Activated naive CD8-positive, alpha-beta T cell treated with anti-CD3 and anti-CD28 coated beads, Interleukin-2, amount 10 ng/mL, durations not matched to agents 7 days and 5 days (primary cell): Measurements from ENCODE around the gene FAM78A. TPM values are rescaled to one million over a fixed set of nuclear protein-coding genes. Genes with fewer than 3 reads are reported as not detected.
A peak's percentile ranks its signal among the peaks of the same experiment; 100 is the strongest.
"Not testable (repeated sequence)": the region's sequence is repeated elsewhere in the genome, so short reads cannot be mapped to it uniquely, and the experiment has no call there.

Experiments
- ATAC-seq: fragments of 150-1000 bp; cut with Tn5 transposase; one replicate; pipeline ENCODE4 v1.10.0; 2021; ENCODE audit warnings: low read depth, moderate library complexity
- POLR2A ChIA-PET: fragments of 350-600 bp; sonication (Branson Sonifier 250); formaldehyde crosslinking; loops from one replicate; lab custom pipeline; 2021; ENCODE audit warnings: antibody characterized with exemption; lab: Charles Lee
- DNase-seq: peaks from one replicate; pipeline ENCODE4 v3.0.0; 2021
- H3K27ac Mint-ChIP-seq: one replicate; pipeline ENCODE4 v1.8.0; 2022; ENCODE audit warnings: mild to moderate bottlenecking, mixed read lengths
- H3K27me3 Mint-ChIP-seq: one replicate; pipeline ENCODE4 v1.8.0; 2022; ENCODE audit warnings: mild to moderate bottlenecking, moderate library complexity, mixed read lengths
- H3K36me3 Mint-ChIP-seq: one replicate; pipeline ENCODE4 v1.8.0; 2021; ENCODE audit warnings: mild to moderate bottlenecking, mixed read lengths
- H3K4me1 Mint-ChIP-seq: one replicate; pipeline ENCODE4 v1.8.0; 2021; ENCODE audit warnings: mixed read lengths
- H3K4me3 Mint-ChIP-seq: one replicate; pipeline ENCODE4 v1.8.0; 2022; ENCODE audit warnings: mild to moderate bottlenecking, moderate library complexity, mixed read lengths
- H3K9me3 Mint-ChIP-seq: one replicate; pipeline ENCODE4 v1.8.0; 2021; ENCODE audit warnings: mixed read lengths
- total RNA-seq, 2 experiments: library from RNA; stranded (reverse); gene quantifications; one replicate each; pipeline ENCODE4 v1.2.3, GENCODE V29; 2021

FAM78A gene
- total RNA-seq, 2 experiments from 2014 or later = 102 to 104 TPM

- DNase-seq (no peak), ATAC-seq (no peak)
- Mint-ChIP-seq H3K4me3 (no peak overlapping the region), H3K36me3 (peaks cover 11% of the 10 kb centered on the region), H3K27ac (no peak overlapping the region), H3K9me3 (peaks cover 5% of the 10 kb centered on the region), H3K27me3 (peaks cover 2% of the 10 kb centered on the region), H3K4me1 (peaks cover 6% of the 10 kb centered on the region)
- POLR2A ChIA-PET = interaction anchor here (0.6 to 1.6 kb wide), 2 partner anchors 10 to 61 kb away, joined by 5 to 6 read pairs; no protein-coding TSS in a partner anchor
Measured at GRCh38 chr9:131246618-131247017, 29.7 kb downstream of the FAM78A start.

GRCh38 chr9:131244331-131244730 lies 32.0 kb downstream of the FAM78A start:
- H3K27me3 Mint-ChIP-seq, H3K9me3 Mint-ChIP-seq, ATAC-seq, POLR2A ChIA-PET, H3K4me3 Mint-ChIP-seq, DNase-seq, H3K27ac Mint-ChIP-seq: not testable (repeated sequence)
- peaks cover 11% of the 10 kb centered on the region for H3K36me3 Mint-ChIP-seq
- peaks cover 10% of the 10 kb centered on the region for H3K4me1 Mint-ChIP-seq

DNA sequence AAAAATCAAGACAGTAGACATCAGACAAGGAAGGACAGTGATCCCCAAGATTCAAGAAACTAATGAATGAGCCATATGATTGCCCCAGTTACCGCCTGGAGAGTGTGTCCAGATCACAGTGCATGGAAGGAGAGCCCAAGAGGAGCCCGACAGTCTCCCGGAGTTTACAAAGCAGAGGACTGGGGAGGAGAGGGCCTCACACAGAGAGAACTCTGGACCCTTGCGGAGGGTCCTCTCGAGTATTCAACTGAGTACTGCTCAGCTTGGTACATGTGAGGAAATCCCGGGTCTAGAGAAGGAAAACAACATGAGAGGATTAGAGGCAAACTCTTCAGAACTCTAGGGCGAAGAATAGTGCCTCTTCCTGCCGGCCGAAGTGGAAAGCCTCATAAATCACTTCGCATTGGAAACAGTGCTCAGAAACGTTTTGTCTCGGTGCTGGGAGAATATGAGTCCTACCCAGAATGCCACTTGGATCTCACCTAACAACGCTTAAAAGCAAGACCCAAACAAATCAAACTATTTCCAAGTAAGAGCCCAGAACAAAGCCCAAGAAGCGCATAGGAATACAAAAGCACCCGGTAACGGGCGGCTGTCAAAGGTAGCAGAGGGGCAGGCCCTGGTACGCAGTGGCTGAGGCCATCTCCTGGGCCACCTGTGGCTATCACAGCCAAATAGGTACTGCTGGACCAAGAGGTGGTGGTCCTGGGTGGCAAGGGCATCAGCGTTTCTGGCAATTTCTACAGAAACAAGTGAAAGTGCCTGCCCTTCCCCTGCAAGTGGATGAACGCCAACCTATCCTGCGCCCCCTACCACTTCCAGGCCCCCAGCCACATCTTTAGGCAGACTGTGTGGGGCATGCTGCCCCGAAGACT lies 36.0 kb downstream of the FAM78A start:
- ATAC-seq = no peak
- POLR2A ChIA-PET = interaction anchor here (4.5 to 6.1 kb wide), 3 partner anchors 11 to 31 kb away, joined by 62 to 110 read pairs (median 79); partner anchors contain the start of gene FAM78A
- no peak overlapping the region for H3K27ac Mint-ChIP-seq

DNA sequence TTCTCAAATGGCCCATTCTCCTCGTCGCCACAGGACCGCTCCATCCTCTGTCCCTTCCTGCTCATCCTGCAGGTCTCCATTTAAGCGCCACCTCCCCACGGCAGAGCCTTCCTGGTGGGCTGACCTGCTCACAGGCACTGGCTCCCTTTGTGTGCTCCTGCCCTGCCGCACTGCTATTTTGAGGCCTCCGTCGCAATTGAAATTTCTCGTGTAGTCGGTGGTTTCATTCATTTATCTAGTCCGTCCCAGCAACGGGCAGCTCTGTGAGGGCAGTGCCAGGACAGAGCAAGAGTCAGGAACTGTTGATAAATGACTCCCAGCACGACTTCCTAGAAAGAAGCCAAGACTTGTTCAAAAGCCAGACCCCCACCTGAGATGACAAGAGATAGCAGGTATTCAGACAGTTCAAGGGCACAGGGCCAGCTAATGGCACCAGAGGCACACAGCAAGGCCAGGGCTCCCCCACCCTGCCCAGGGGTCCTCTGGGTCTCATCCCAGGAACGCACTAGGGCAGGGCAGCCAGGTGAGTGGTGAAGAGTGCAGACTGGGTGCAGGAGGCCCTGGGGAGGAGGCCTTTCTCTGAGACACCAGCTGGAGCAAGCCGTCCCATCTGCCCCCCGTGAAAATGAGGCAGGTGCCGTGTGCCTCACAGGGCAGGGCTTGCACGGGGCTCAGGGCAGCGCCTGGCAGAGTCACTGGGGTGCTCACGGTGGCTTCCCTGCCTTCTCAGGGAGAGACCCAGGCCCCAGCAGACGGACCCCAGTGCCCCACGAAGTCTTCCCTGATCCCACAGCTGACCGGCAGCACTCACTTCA lies 36.9 kb downstream of the FAM78A start:
- H3K27me3 Mint-ChIP-seq = no peaks in the 10 kb centered on the region
- ATAC-seq = no peak
- peak overlapping the region; percentile 15 for H3K4me3 Mint-ChIP-seq
- DNase-seq = no peak
- H3K36me3 Mint-ChIP-seq = peaks cover 8% of the 10 kb centered on the region
- H3K9me3 Mint-ChIP-seq = peaks cover 5% of the 10 kb centered on the region
- POLR2A ChIA-PET = interaction anchor here (4.5 to 6.1 kb wide), 3 partner anchors 12 to 32 kb away, joined by 62 to 110 read pairs (median 79); partner anchors contain the start of gene FAM78A
- H3K4me1 Mint-ChIP-seq = peaks cover 33% of the 10 kb centered on the region
- peak overlapping the region; percentile 98 for H3K27ac Mint-ChIP-seq

More for the DNA sequence above, 36.0 kb downstream of the FAM78A start:
- Mint-ChIP-seq H3K27me3 (no peaks in the 10 kb centered on the region), H3K9me3 (peaks cover 5% of the 10 kb centered on the region), H3K4me1 (peaks cover 33% of the 10 kb centered on the region), H3K4me3 (no peak overlapping the region), H3K36me3 (peaks cover 8% of the 10 kb centered on the region)
- no peak for DNase-seq

GRCh38 chr9:131238402-131239021 lies 37.8 kb downstream of the FAM78A start:
- H3K9me3 Mint-ChIP-seq = peaks cover 5% of the 10 kb centered on the region
- H3K4me1 Mint-ChIP-seq = peaks cover 39% of the 10 kb centered on the region
- H3K36me3 Mint-ChIP-seq = peaks cover 13% of the 10 kb centered on the region
- peak; percentile 21 for ATAC-seq
- H3K27me3 Mint-ChIP-seq = no peaks in the 10 kb centered on the region
- DNase-seq = no peak
- H3K4me3 Mint-ChIP-seq = peak overlapping the region; percentile 79
- POLR2A ChIA-PET = interaction anchor here (1.1 to 6.1 kb wide), 6 partner anchors 12 to 40 kb away, joined by 3 to 110 read pairs (median 38); partner anchors contain the start of gene FAM78A
- H3K27ac Mint-ChIP-seq = peak overlapping the region; percentile 98

DNA sequence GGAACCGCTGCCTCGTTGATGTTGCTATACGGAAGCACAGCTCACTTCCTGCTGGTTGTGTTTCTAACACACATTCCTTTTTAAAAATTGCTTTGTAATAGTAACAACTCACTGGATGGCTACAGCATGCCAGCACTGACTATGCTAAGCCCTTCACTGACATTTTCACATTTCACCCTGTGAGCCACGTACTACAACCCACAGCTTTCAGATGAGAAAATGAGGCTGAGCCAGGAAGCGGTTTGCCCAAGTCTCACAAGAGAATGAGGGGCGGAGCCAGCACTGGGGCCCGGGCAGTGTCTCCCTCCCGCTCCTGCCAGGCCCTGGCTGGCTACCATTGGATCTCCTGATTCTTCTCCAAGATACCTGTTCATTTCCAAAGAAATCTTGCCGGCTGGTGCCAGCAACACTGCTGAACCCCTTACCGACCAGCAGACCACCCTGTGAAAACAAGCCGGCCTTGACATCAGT lies 38.3 kb downstream of the FAM78A start:
- ATAC-seq (peak; percentile 97), DNase-seq (peak; percentile 81)
- Mint-ChIP-seq H3K36me3 (peaks cover 12% of the 10 kb centered on the region), H3K9me3 (peaks cover 2% of the 10 kb centered on the region), H3K4me3 (peak overlapping the region; percentile 79), H3K27me3 (no peaks in the 10 kb centered on the region), H3K4me1 (peaks cover 38% of the 10 kb centered on the region), H3K27ac (peak overlapping the region; percentile 98)
- POLR2A ChIA-PET = interaction anchor here (0.7 to 6.1 kb wide), 7 partner anchors 13 to 41 kb away, joined by 3 to 110 read pairs (median 14); partner anchors contain the start of gene FAM78A

DNA sequence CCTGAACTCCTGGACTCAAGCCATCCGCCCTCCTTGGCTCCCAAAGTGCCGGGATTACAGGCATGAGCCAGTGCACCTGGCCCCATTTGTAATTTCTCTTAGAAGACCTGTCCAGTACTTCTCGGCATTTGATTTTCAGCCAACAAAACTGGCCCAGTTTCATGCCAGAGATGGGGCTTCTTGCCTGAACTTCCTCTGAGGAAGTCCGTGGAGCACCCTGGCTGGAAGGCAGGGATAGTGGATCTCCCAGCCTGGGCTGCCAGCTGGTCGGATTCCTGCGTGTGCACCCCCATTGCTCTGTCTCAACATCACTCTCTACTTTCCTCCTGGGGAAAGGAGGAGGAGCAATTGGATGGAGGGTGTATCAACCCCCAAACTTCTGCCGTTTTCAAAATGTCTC lies 39.0 kb downstream of the FAM78A start:
- H3K27me3 Mint-ChIP-seq = no peaks in the 10 kb centered on the region
- ATAC-seq = no peak
- peaks cover 36% of the 10 kb centered on the region for H3K4me1 Mint-ChIP-seq
- no peak for DNase-seq
- peak overlapping the region; percentile 98 for H3K27ac Mint-ChIP-seq
- H3K9me3 Mint-ChIP-seq = no peaks in the 10 kb centered on the region
- peaks cover 10% of the 10 kb centered on the region for H3K36me3 Mint-ChIP-seq
- POLR2A ChIA-PET = interaction anchor here (0.7 to 6.1 kb wide), 7 partner anchors 14 to 41 kb away, joined by 3 to 110 read pairs (median 14); partner anchors contain the start of gene FAM78A
- peak overlapping the region; percentile 79 for H3K4me3 Mint-ChIP-seq

DNA sequence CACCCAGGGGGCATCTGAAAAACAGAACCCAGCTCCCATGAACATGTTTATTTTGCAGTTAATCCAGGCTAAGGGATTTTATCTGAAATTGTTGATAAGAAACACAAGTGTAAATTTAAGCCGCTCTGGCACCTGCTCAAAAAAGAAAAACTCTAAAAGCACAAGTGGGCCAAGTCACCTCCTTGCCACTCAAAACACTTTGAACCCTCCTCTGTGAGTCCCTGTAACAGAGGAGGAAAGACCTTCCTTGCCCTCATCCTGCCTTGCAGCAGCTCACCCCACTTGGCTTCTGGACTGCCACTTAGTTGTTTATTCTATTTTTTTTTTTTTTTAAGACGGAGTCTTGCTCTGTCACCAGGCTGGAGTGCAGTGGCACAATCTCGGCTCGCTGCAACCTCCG lies 39.5 kb downstream of the FAM78A start:
- ATAC-seq = no peak
- peak overlapping the region; percentile 79 for H3K4me3 Mint-ChIP-seq
- no peaks in the 10 kb centered on the region for H3K9me3 Mint-ChIP-seq
- H3K36me3 Mint-ChIP-seq = peaks cover 12% of the 10 kb centered on the region
- no peak for DNase-seq
- H3K27me3 Mint-ChIP-seq = no peaks in the 10 kb centered on the region
- POLR2A ChIA-PET = interaction anchor here (3.6 to 6.1 kb wide), 4 partner anchors 14 to 42 kb away, joined by 14 to 110 read pairs (median 70); partner anchors contain the start of gene FAM78A
- peaks cover 36% of the 10 kb centered on the region for H3K4me1 Mint-ChIP-seq
- peak overlapping the region; percentile 98 for H3K27ac Mint-ChIP-seq

GRCh38 chr9:131236161-131236560 lies 40.1 kb downstream of the FAM78A start:
- Mint-ChIP-seq H3K4me1 (peaks cover 34% of the 10 kb centered on the region), H3K4me3 (no peak overlapping the region), H3K27me3 (no peaks in the 10 kb centered on the region), H3K36me3 (peaks cover 15% of the 10 kb centered on the region), H3K27ac (no peak overlapping the region), H3K9me3 (no peaks in the 10 kb centered on the region)
- POLR2A ChIA-PET = interaction anchor here (3.6 to 6.1 kb wide), 4 partner anchors 15 to 42 kb away, joined by 14 to 110 read pairs (median 70); partner anchors contain the start of gene FAM78A
- DNase-seq = no peak
- ATAC-seq = no peak

GRCh38 chr9:131235480-131235851 lies 40.8 kb downstream of the FAM78A start:
- Mint-ChIP-seq H3K27ac (peak overlapping the region; percentile 8), H3K36me3 (peaks cover 18% of the 10 kb centered on the region), H3K4me1 (peaks cover 34% of the 10 kb centered on the region), H3K27me3 (no peaks in the 10 kb centered on the region), H3K9me3 (no peaks in the 10 kb centered on the region), H3K4me3 (no peak overlapping the region)
- POLR2A ChIA-PET = interaction anchor here (3.6 to 6.1 kb wide), 4 partner anchors 15 to 43 kb away, joined by 14 to 110 read pairs (median 70); partner anchors contain the start of gene FAM78A
- DNase-seq (no peak), ATAC-seq (no peak)

- peak overlapping the region; percentile 51 for H3K27ac Mint-ChIP-seq
Measured at GRCh38 chr9:131234799-131235479, 41.4 kb downstream of the FAM78A start.

More at GRCh38 chr9:131234799-131235479, 41.4 kb downstream of the FAM78A start:
- Mint-ChIP-seq H3K36me3 (peaks cover 23% of the 10 kb centered on the region), H3K4me1 (peaks cover 32% of the 10 kb centered on the region), H3K4me3 (no peak overlapping the region), H3K9me3 (no peaks in the 10 kb centered on the region), H3K27me3 (no peaks in the 10 kb centered on the region)
- ATAC-seq (no peak), DNase-seq (no peak)
- POLR2A ChIA-PET = interaction anchor here (3.6 to 6.1 kb wide), 2 partner anchors 37 to 44 kb away, joined by 14 to 110 read pairs; partner anchors contain the start of gene FAM78A
